Measurements from ENCODE around the gene KRT15.

DNA sequence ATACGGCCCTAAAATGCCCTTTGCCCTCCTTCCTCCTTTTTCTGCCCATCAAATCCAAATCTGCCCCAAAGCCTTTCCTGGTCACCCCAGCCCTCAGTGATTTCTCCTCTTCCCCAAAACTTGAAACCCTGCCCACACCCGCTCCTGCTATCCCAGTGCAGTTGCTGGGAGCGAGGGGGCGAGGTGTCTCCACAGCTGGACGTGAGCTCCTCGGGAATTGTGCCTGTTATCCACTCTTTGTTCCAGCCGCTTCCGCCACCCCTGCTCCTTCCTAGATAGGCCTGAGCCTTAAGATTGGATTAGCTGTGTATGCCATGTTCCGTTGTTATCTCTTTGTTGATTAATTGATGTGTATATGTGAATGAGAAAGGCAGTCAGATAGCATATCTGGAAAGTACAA, 35.2 kb downstream of the KRT15 start:
- TF ChIP-seq, protein P1, sequence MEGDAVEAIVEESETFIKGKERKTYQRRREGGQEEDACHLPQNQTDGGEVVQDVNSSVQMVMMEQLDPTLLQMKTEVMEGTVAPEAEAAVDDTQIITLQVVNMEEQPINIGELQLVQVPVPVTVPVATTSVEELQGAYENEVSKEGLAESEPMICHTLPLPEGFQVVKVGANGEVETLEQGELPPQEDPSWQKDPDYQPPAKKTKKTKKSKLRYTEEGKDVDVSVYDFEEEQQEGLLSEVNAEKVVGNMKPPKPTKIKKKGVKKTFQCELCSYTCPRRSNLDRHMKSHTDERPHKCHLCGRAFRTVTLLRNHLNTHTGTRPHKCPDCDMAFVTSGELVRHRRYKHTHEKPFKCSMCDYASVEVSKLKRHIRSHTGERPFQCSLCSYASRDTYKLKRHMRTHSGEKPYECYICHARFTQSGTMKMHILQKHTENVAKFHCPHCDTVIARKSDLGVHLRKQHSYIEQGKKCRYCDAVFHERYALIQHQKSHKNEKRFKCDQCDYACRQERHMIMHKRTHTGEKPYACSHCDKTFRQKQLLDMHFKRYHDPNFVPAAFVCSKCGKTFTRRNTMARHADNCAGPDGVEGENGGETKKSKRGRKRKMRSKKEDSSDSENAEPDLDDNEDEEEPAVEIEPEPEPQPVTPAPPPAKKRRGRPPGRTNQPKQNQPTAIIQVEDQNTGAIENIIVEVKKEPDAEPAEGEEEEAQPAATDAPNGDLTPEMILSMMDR (optimal IDR thresholded peaks at IDR 0.05 in 1 of 3, IDR thresholded peaks at IDR 0.05 in 1 of 3, conservative IDR thresholded peaks at IDR 0.05 in 1 of 3; ENCODE audit: extremely low read depth in 1 of 3, insufficient read depth in 2 of 3, low read length in 3 of 3) = no peak
- TF ChIP-seq EZH2 (IDR thresholded peaks at IDR 0.05; ENCODE audit: low read length) = no peak
